ENCODE results near the gene PLAAT1. TPM values are rescaled to one million over a fixed set of nuclear protein-coding genes. Genes with fewer than 3 reads are reported as not detected.

PLAAT1 gene
- total RNA-seq, 1 experiment from 2014 or later, result 3.9 TPM

GRCh38 chr3:193250492-193250891, 9.5 kb downstream of the PLAAT1 start:
- POLR2A ChIA-PET, result no interaction called here
- ATAC-seq, result no peak

DNA sequence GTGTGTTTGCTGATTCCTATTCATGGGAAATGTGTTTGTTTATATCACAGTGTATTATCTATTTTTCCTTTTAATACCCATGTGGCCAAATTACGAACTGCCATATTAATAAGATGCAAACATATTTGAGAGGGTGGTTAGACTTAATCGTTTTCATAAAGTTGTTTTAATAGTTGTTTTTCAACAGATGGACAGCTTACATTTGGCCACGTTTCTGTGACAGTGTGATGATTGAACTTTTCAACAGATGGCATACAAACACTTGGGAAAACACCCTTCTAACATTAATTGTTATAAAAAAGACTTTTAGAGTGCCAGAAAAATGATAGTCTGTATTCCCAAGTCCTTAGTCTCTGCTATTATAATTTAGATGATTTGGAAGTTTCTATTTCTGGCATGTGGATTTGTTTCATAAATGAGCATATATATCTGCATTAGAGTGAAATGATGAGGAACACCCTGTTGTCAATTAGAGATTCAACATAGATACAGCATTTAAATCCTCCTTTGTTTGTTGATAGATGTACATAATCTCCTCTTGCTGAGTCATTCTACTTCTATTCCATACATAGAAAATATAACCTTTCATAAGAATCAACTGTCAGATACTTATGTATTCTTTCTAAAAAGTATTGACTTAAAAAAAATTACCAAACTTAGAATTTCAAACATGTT, 13.1 kb downstream of the PLAAT1 start:
- Mint-ChIP-seq H3K27me3 (ENCODE audit: low read depth) (peaks cover 4% of the 10 kb centered on the region; the same call in 1 of the 2 replicates), H3K9me3 (peaks cover 14% of the 10 kb centered on the region), H3K27ac (no peak overlapping the region), H3K4me1 (no peaks in the 10 kb centered on the region), H3K36me3 (peaks cover 14% of the 10 kb centered on the region), H3K4me3 (no peak overlapping the region)
- no peak for ATAC-seq
- CTCF ChIA-PET, result no interaction called here
- POLR2A ChIA-PET, result no interaction called here
- no peak for DNase-seq (ENCODE audit: low spot score)
- TF ChIP-seq, protein P1, sequence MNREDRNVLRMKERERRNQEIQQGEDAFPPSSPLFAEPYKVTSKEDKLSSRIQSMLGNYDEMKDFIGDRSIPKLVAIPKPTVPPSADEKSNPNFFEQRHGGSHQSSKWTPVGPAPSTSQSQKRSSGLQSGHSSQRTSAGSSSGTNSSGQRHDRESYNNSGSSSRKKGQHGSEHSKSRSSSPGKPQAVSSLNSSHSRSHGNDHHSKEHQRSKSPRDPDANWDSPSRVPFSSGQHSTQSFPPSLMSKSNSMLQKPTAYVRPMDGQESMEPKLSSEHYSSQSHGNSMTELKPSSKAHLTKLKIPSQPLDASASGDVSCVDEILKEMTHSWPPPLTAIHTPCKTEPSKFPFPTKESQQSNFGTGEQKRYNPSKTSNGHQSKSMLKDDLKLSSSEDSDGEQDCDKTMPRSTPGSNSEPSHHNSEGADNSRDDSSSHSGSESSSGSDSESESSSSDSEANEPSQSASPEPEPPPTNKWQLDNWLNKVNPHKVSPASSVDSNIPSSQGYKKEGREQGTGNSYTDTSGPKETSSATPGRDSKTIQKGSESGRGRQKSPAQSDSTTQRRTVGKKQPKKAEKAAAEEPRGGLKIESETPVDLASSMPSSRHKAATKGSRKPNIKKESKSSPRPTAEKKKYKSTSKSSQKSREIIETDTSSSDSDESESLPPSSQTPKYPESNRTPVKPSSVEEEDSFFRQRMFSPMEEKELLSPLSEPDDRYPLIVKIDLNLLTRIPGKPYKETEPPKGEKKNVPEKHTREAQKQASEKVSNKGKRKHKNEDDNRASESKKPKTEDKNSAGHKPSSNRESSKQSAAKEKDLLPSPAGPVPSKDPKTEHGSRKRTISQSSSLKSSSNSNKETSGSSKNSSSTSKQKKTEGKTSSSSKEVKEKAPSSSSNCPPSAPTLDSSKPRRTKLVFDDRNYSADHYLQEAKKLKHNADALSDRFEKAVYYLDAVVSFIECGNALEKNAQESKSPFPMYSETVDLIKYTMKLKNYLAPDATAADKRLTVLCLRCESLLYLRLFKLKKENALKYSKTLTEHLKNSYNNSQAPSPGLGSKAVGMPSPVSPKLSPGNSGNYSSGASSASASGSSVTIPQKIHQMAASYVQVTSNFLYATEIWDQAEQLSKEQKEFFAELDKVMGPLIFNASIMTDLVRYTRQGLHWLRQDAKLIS (CRISPR knock-in tag; IDR thresholded peaks at IDR 0.05; ENCODE audit: borderline replicate concordance), result no peak
- TF ChIP-seq, protein P2, sequence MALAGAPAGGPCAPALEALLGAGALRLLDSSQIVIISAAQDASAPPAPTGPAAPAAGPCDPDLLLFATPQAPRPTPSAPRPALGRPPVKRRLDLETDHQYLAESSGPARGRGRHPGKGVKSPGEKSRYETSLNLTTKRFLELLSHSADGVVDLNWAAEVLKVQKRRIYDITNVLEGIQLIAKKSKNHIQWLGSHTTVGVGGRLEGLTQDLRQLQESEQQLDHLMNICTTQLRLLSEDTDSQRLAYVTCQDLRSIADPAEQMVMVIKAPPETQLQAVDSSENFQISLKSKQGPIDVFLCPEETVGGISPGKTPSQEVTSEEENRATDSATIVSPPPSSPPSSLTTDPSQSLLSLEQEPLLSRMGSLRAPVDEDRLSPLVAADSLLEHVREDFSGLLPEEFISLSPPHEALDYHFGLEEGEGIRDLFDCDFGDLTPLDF (CRISPR knock-in tag; IDR thresholded peaks at IDR 0.05), result no peak
- TF ChIP-seq, protein P3, sequence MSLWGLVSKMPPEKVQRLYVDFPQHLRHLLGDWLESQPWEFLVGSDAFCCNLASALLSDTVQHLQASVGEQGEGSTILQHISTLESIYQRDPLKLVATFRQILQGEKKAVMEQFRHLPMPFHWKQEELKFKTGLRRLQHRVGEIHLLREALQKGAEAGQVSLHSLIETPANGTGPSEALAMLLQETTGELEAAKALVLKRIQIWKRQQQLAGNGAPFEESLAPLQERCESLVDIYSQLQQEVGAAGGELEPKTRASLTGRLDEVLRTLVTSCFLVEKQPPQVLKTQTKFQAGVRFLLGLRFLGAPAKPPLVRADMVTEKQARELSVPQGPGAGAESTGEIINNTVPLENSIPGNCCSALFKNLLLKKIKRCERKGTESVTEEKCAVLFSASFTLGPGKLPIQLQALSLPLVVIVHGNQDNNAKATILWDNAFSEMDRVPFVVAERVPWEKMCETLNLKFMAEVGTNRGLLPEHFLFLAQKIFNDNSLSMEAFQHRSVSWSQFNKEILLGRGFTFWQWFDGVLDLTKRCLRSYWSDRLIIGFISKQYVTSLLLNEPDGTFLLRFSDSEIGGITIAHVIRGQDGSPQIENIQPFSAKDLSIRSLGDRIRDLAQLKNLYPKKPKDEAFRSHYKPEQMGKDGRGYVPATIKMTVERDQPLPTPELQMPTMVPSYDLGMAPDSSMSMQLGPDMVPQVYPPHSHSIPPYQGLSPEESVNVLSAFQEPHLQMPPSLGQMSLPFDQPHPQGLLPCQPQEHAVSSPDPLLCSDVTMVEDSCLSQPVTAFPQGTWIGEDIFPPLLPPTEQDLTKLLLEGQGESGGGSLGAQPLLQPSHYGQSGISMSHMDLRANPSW (CRISPR knock-in tag; conservative IDR thresholded peaks at IDR 0.05; ENCODE audit: low read depth), result no peak
- TF ChIP-seq, protein P4, sequence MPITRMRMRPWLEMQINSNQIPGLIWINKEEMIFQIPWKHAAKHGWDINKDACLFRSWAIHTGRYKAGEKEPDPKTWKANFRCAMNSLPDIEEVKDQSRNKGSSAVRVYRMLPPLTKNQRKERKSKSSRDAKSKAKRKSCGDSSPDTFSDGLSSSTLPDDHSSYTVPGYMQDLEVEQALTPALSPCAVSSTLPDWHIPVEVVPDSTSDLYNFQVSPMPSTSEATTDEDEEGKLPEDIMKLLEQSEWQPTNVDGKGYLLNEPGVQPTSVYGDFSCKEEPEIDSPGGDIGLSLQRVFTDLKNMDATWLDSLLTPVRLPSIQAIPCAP (CRISPR knock-in tag; IDR thresholded peaks at IDR 0.05), result no peak
- TF ChIP-seq ETV6 (CRISPR knock-in tag; IDR thresholded peaks at IDR 0.05) (no peak), MAX (CRISPR knock-in tag; IDR thresholded peaks at IDR 0.05) (no peak), ATF1 (CRISPR knock-in tag; IDR thresholded peaks at IDR 0.05) (no peak), TEAD1 (CRISPR knock-in tag; IDR thresholded peaks at IDR 0.05) (no peak), FOXP1 (CRISPR knock-in tag; IDR thresholded peaks at IDR 0.05; ENCODE audit: borderline replicate concordance) (no peak), HMGA2 (CRISPR knock-in tag; IDR thresholded peaks at IDR 0.05) (no peak), ZNF671 (CRISPR knock-in tag; IDR thresholded peaks at IDR 0.05) (no peak), ZNF263 (CRISPR knock-in tag; IDR thresholded peaks at IDR 0.05; ENCODE audit: low read depth) (no peak), ZSCAN18 (CRISPR knock-in tag; IDR thresholded peaks at IDR 0.05) (no peak), CBFB (CRISPR knock-in tag; IDR thresholded peaks at IDR 0.05; ENCODE audit: low read depth) (no peak)

More at GRCh38 chr3:193250492-193250891, 9.5 kb downstream of the PLAAT1 start:
- Mint-ChIP-seq H3K36me3 (peaks cover 39% of the 10 kb centered on the region), H3K27ac (no peak overlapping the region), H3K4me1 (no peaks in the 10 kb centered on the region), H3K9me3 (peaks cover 47% of the 10 kb centered on the region), H3K27me3 (ENCODE audit: low read depth) (peaks cover 4% of the 10 kb centered on the region; the same call in 1 of the 2 replicates), H3K4me3 (no peak overlapping the region)
- CTCF ChIA-PET, result no interaction called here
- DNase-seq (ENCODE audit: low spot score), result no peak
- TF ChIP-seq CREB1 (CRISPR knock-in tag; IDR thresholded peaks at IDR 0.05) (no peak), OVOL2 (CRISPR knock-in tag; IDR thresholded peaks at IDR 0.05; ENCODE audit: borderline replicate concordance) (no peak), ZNF281 (CRISPR knock-in tag; IDR thresholded peaks at IDR 0.05) (no peak)
- TF ChIP-seq, protein P5, sequence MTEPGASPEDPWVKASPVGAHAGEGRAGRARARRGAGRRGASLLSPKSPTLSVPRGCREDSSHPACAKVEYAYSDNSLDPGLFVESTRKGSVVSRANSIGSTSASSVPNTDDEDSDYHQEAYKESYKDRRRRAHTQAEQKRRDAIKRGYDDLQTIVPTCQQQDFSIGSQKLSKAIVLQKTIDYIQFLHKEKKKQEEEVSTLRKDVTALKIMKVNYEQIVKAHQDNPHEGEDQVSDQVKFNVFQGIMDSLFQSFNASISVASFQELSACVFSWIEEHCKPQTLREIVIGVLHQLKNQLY (CRISPR knock-in tag; IDR thresholded peaks at IDR 0.05), result no peak

Measured in WTC11 (cell line).